ENCODE measurements around the gene PLSCR2. TPM values are rescaled to one million over a fixed set of nuclear protein-coding genes. Genes with fewer than 3 reads are reported as not detected.
"Not testable (repeated sequence)": the region's sequence is repeated elsewhere in the genome, so short reads cannot be mapped to it uniquely, and the experiment has no call there.

Gene PLSCR2
- polyA plus RNA-seq, 3 donors = 0.74 to 1.8 (median 1.00) TPM

DNA sequence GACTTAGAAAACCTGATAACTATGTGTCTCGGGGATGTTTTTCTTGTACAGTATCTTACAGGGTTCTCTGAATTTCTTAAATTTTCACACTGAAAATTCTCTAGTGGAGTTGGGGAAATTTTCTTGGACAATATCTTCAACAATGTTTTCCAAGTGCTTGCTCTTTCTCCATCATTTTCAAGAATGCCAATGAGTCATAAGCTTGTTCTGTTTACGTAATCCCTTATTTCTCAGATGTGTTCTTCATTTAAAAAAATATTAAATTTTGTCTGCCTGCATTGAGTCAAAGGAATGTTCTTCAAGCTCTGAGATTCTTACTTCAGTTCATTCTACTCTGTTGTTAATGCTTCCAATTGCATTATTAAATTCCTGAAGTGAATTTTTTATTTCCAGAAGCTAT, 21.9 kb upstream of the PLSCR2 start:
- DNase-seq (ENCODE audit: low read depth in 3 of 3, low spot score in 2 of 3) = no peak

- no peak for DNase-seq (ENCODE audit: low read depth in 3 of 3, low spot score in 2 of 3)
Measured at GRCh38 chr3:146485297-146485696, 15.9 kb upstream of the PLSCR2 start.

DNA sequence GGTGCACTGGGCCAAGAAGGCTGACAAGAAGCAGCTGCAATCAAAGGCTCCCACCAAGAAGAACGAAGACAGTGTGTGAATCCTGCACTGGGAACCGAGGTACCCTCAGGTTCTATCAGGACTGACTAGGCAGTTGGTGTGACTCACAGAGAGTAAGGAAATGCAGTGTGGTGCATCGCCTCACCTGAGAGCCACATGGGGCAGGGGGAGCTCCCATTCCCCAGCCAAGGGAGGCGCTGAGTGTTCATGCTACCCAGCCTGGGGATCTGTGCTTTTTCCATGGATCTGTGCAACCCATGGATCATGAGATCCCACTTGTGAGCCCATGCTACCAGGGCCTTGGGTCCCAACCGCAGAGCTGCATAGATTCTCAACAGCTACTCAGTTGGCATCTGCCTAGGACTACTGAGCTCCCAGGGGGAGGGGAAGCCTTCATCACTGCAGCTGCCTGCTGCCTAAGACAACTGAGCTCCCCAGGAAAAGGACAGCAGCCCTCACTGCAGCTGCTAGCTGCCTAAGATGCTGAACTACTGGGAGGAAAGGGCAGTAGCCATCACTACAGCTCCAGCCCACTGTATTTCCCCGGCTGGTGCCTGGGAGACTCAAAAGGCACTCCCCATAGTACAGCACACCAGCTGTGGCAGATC, 6.9 kb upstream of the PLSCR2 start:
- no peak for DNase-seq (ENCODE audit: low read depth in 3 of 3, low spot score in 2 of 3)

DNA sequence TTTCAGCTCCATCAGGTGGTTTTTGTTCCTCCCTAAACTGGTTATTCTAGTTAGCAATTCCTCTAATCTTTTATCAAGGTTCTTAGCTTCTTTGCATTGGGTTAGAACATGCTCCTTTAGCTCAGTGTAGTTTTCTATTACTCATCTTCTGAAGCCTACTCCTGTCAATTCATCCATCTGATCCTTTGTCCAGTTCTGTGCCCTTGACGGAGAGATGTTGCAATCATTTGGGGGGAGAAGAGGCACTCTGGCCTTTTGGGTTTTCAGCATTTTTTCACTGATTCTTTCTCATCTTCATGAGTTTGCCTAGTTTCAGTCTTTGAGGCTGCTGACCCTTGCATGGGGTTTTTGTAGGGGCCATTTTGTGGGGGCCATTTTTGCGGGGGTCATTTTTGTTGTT, 5.6 kb upstream of the PLSCR2 start:
- DNase-seq (ENCODE audit: low read depth in 3 of 3, low spot score in 2 of 3) = not testable (repeated sequence)

DNA sequence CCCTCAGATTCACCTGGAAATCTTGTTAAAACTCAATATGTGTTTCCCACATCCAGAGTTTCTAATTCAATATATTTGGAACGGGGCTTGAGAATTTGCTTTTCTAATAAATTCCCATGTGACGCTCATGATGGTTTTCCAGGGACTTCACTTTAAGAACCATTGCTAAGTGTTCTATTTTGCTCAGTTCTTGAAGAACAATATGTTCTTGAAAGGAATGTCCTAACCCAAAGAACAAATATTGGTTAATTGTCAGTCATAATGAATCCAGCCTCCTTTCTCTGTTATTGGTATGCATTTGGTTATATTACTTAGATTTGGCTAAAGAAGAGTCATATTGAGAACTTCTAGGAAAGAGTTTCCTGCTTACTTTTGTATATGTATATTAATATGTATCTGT, 4.4 kb upstream of the PLSCR2 start:
- no peak for DNase-seq (ENCODE audit: low read depth in 3 of 3, low spot score in 2 of 3)

- no peak for DNase-seq (ENCODE audit: low read depth in 3 of 3, low spot score in 2 of 3)
Measured at GRCh38 chr3:146472611-146473010, 3.2 kb upstream of the PLSCR2 start.

DNA sequence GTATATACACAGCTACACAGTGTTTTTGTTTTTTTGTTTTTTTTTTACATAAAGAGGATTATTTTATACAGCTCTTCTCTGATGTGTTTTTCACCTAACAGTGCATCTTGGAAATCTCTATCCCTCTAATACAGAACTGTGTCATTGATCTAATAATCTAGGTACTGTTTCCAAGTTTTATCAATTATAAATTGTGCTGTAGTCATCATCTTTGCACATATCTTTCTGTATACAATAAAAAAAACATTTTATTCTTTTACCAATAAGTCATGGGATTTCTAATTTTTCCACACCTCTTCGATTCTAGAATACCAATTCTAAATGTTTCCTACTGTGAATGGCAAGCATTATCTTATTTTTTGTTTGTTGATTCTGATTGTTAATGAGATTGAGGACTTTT, 1.7 kb upstream of the PLSCR2 start:
- DNase-seq (ENCODE audit: low read depth in 3 of 3, low spot score in 2 of 3) = no peak

DNA sequence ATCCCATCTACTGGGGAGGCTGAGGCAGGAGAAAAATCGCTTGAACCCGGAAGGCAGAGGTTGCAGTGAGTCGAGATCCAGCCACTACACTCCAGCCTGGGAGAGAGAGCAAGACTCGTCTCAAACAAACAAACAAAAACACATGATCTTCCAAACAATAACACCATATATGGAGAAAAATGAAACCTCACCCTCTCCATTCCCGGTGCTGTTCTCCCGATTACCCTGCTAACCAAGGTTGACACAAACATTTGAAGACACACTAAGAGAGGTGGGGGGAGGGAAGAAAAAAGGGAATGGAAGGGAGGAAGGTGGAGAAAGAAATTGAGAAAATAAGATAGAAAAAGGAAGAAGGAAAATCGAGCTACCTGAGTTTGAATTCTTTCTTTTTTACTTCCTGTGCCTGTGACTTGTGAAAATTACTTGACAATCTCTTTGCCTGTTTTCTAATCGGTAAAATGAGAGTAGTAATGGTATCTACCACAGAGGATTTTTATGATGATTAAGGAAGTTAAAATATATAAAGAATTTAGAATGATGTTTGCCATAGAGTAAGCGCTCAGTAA, 1.1 kb upstream of the PLSCR2 start:
- no peak for DNase-seq (ENCODE audit: low read depth in 3 of 3, low spot score in 2 of 3)

GRCh38 chr3:146468671-146469149, 651 bp downstream of the PLSCR2 start:
- DNase-seq (ENCODE audit: low read depth in 3 of 3, low spot score in 2 of 3) = no peak

- no peak for DNase-seq (ENCODE audit: low read depth in 3 of 3, low spot score in 2 of 3)
Measured at GRCh38 chr3:146468234-146468633, 1.1 kb downstream of the PLSCR2 start.

- DNase-seq (ENCODE audit: low read depth in 3 of 3, low spot score in 2 of 3) = no peak
Measured at GRCh38 chr3:146466604-146467003, 2.8 kb downstream of the PLSCR2 start.

GRCh38 chr3:146465693-146466465, 3.5 kb downstream of the PLSCR2 start:
- DNase-seq (ENCODE audit: low read depth in 3 of 3, low spot score in 2 of 3) = no peak

DNA sequence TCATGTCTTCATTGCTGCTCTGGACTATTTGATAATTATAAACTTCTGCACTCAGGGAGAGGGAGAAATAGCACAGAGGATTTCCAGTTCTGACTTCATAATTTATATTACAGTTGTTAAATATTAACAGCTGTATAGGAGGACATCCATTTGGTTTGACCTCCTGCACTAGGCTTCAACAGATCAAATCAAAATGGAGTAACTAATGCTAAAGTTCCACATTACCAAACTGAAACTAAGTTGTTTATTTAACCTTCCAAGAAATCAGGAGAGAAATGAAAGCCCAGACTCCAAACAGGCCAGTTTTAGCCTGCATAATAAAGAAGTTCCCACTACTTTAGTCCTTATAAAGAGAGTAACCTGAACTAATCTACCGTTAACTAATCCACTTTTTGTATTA, 4.6 kb downstream of the PLSCR2 start:
- DNase-seq (ENCODE audit: low read depth in 3 of 3, low spot score in 2 of 3) = no peak

DNA sequence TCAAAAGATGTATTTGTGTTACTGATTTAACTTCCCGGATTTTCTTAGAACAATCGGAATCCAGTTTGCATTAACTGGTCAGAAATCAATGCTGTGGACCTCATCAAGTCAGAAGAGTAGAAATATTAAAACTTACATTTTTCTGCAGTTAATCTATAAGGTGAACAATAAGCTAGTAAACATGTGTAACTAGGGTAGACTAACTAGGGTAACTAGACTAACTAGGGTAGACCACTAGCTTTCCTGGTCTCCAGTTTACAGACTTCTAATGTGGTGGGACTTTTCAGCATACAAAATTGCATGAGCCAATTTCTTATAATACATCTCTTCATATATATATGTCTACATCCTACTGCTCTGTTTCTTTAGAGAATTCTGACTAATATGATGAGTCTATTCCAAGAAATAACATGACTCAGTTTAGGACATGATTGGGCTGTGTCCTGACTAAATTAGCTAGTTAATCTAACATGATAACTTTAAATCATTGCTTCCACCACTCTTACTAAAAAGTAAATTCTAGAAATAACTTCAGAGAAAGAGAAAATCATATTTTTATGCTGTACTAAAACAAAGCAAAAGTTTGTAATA, 5.3 kb downstream of the PLSCR2 start:
- no peak for DNase-seq (ENCODE audit: low read depth in 3 of 3, low spot score in 2 of 3)

DNA sequence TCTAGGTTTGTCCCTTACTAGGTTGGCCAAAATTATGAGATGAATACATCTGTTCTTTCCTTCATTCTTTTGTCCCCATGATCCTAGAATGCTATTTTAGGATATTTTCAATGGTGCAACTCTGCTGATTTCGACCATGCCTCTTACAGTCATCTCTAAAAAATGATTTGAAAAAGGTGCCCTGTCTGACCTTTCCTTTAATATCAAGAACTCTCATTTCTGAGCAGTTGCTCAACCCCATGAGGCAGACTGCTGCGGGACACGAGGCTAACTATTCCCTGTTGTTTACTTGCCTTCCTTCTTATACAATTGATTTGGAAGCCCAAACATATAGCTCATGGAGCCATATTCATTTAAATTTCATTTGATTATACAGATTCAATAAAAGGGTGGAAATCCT, 14.6 kb downstream of the PLSCR2 start:
- no peak for DNase-seq (ENCODE audit: low read depth in 3 of 3, low spot score in 2 of 3)

DNA sequence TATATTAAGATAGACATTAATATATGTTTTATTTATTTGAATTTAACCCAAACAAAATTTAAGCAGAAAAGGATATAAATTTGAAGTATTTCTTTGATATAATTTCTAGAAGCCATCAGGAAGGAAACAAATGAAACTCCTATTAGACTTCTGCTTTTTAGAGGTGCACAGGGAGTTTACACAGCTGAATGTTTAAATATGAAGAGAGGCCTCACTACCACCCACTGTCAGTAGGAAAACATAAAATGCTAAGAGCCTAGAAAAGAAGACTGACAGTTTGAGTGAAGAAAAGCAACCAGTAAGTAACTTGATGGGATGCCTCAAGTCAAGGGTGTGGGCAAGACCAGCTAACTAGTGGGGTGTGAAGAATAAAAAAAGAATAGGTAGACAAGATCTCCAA, 19.7 kb downstream of the PLSCR2 start:
- no peak for DNase-seq (ENCODE audit: low read depth in 3 of 3, low spot score in 2 of 3)

DNA sequence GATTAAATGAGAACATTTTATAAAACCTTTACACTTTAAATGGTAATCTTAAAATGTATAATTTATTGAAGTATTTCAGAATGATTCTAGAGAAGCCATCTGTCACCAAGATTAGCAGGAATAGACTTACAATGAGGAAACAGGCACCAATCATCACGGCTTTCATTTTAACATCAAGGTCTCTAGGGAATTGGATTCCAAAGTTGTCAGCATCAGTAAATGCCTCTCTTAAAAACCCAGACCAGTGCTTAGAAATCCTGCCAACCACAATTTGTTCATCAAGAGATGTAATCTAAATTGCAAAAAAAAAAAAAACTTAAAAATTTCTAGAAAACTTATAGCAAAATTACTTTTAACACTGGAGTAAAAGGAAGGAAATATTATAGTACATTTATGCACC, 20.3 kb downstream of the PLSCR2 start:
- no peak for DNase-seq (ENCODE audit: low read depth in 3 of 3, low spot score in 2 of 3)

- DNase-seq (ENCODE audit: low read depth in 3 of 3, low spot score in 2 of 3) = no peak
Measured at GRCh38 chr3:146446026-146446425, 23.3 kb downstream of the PLSCR2 start.

DNA sequence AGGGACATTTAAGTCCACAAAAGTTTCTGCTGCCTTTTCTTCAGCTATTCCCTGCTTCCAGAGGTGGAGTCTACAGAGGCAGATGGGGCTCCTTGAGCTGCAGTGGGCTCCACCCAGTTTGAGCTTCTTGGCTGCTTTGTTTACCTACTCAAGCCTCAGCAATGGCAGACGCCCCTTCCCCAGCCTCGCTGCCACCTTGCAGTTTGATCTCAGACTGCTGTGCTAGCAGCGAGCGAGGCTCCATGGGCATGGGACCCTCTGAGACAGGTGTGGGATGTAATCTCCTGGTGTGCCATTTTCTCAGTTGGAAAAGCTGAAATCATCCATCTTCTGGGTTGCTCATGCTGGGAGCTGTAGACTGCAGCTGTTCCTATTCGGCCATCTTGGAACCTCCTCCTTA, 29.1 kb downstream of the PLSCR2 start:
- DNase-seq (ENCODE audit: low read depth in 3 of 3, low spot score in 2 of 3) = not testable (repeated sequence)

- DNase-seq (ENCODE audit: low read depth in 3 of 3, low spot score in 2 of 3) = no peak
Measured at GRCh38 chr3:146432066-146432465, 37.3 kb downstream of the PLSCR2 start.

- no peak for DNase-seq (ENCODE audit: low read depth in 3 of 3, low spot score in 2 of 3)
Measured at GRCh38 chr3:146431240-146431639, 38.1 kb downstream of the PLSCR2 start.

- no peak for DNase-seq (ENCODE audit: low read depth in 3 of 3, low spot score in 2 of 3)
Measured at GRCh38 chr3:146425341-146425740, 44.0 kb downstream of the PLSCR2 start.

Data from right renal cortex interstitium (tissue), 3 donors.